Measurements from ENCODE around the gene TAC4. TPM values are rescaled to one million over a fixed set of nuclear protein-coding genes. Genes with fewer than 3 reads are reported as not detected.

TAC4 gene
- polyA plus RNA-seq, 2 of the 4 experiments (the other 2 are of a cell fraction): not detected

DNA sequence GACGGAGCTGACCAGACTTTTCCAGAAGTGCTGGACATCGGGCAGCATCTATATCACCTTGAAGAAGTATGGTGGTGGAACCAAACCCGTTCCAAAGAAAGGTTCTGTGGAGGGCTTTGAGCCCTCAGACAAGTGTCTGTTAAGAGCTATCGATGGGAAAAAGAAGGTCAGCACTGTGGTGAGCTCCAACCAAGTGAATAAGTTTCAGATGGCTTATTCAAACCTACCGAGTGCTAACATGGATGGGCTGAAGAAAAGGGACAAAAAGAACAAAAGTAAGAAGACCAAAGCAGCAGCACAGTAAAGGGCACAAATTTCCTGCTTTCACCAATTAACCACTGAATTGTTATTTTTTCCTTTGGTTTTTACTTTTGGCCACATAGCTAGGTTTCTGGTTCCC lies 52.5 kb downstream of the TAC4 start:
- no peak overlapping the region for H3K4me3 ChIP-seq
- no peak overlapping the region for H3K4me2 ChIP-seq
- 95% methylated on average over 5 of the region's 5 CpGs for WGBS (ENCODE audit: missing lambda C conversion rate)
- H3K27ac ChIP-seq: no peak overlapping the region
- no peaks in the 10 kb centered on the region; the same call in 2 of the 3 replicates for H3K4me1 ChIP-seq
- POLR2A ChIA-PET: interaction anchor here (0.6 kb wide), 1 partner anchor 17 kb away, joined by 7 read pairs; no protein-coding TSS in a partner anchor
- no peak for FAIRE-seq
- ATAC-seq: no peak
- no peak for TF ChIP-seq FOXS1 (CRISPR knock-in tag; IDR thresholded peaks at IDR 0.05)
- TF ChIP-seq, protein P1, sequence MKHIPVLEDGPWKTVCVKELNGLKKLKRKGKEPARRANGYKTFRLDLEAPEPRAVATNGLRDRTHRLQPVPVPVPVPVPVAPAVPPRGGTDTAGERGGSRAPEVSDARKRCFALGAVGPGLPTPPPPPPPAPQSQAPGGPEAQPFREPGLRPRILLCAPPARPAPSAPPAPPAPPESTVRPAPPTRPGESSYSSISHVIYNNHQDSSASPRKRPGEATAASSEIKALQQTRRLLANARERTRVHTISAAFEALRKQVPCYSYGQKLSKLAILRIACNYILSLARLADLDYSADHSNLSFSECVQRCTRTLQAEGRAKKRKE (CRISPR knock-in tag; IDR thresholded peaks at IDR 0.05; ENCODE audit: low read depth): no peak
- TF ChIP-seq RAD21 (conservative IDR thresholded peaks at IDR 0.05 in 1 of 2, IDR thresholded peaks at IDR 0.05 in 1 of 2): no peak
- TF ChIP-seq CHD4 (IDR thresholded peaks at IDR 0.05; ENCODE audit: borderline replicate concordance): no peak
- TF ChIP-seq HOXB5 (CRISPR knock-in tag; IDR thresholded peaks at IDR 0.05): no peak
- TF ChIP-seq, protein P2, sequence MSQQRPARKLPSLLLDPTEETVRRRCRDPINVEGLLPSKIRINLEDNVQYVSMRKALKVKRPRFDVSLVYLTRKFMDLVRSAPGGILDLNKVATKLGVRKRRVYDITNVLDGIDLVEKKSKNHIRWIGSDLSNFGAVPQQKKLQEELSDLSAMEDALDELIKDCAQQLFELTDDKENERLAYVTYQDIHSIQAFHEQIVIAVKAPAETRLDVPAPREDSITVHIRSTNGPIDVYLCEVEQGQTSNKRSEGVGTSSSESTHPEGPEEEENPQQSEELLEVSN (IDR thresholded peaks at IDR 0.05; ENCODE audit: borderline replicate concordance, low read depth): no peak
- TF ChIP-seq CEBPB (IDR thresholded peaks at IDR 0.05): no peak
- TF ChIP-seq, protein P3, sequence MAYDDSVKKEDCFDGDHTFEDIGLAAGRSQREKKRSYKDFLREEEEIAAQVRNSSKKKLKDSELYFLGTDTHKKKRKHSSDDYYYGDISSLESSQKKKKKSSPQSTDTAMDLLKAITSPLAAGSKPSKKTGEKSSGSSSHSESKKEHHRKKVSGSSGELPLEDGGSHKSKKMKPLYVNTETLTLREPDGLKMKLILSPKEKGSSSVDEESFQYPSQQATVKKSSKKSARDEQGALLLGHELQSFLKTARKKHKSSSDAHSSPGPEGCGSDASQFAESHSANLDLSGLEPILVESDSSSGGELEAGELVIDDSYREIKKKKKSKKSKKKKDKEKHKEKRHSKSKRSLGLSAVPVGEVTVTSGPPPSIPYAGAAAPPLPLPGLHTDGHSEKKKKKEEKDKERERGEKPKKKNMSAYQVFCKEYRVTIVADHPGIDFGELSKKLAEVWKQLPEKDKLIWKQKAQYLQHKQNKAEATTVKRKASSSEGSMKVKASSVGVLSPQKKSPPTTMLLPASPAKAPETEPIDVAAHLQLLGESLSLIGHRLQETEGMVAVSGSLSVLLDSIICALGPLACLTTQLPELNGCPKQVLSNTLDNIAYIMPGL (CRISPR knock-in tag; IDR thresholded peaks at IDR 0.05; ENCODE audit: borderline replicate concordance): no peak
- no peak for TF ChIP-seq HOXA7 (CRISPR knock-in tag; IDR thresholded peaks at IDR 0.05)
- TF ChIP-seq EHF (CRISPR knock-in tag; IDR thresholded peaks at IDR 0.05): no peak
- TF ChIP-seq NPAS2 (CRISPR knock-in tag; IDR thresholded peaks at IDR 0.05; ENCODE audit: borderline replicate concordance): no peak
- no peak for TF ChIP-seq EHMT2 (IDR thresholded peaks at IDR 0.05; ENCODE audit: low read depth)
- TF ChIP-seq, protein P4, sequence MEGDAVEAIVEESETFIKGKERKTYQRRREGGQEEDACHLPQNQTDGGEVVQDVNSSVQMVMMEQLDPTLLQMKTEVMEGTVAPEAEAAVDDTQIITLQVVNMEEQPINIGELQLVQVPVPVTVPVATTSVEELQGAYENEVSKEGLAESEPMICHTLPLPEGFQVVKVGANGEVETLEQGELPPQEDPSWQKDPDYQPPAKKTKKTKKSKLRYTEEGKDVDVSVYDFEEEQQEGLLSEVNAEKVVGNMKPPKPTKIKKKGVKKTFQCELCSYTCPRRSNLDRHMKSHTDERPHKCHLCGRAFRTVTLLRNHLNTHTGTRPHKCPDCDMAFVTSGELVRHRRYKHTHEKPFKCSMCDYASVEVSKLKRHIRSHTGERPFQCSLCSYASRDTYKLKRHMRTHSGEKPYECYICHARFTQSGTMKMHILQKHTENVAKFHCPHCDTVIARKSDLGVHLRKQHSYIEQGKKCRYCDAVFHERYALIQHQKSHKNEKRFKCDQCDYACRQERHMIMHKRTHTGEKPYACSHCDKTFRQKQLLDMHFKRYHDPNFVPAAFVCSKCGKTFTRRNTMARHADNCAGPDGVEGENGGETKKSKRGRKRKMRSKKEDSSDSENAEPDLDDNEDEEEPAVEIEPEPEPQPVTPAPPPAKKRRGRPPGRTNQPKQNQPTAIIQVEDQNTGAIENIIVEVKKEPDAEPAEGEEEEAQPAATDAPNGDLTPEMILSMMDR (IDR thresholded peaks at IDR 0.05): no peak
- TF ChIP-seq ZFP36 (IDR thresholded peaks at IDR 0.05; ENCODE audit: borderline replicate concordance, partially characterized antibody): no peak
- no peak for TF ChIP-seq EP300 (IDR thresholded peaks at IDR 0.05)
- no peak for TF ChIP-seq MAZ (IDR thresholded peaks at IDR 0.05; ENCODE audit: borderline replicate concordance, low read depth, low read length)
- TF ChIP-seq CBX2 (IDR thresholded peaks at IDR 0.05; ENCODE audit: borderline replicate concordance, low read depth): no peak
- no peak for TF ChIP-seq KDM1A (IDR thresholded peaks at IDR 0.05; ENCODE audit: low read depth)
- TF ChIP-seq SREBF2 (IDR thresholded peaks at IDR 0.05): no peak
- TF ChIP-seq, protein P5, sequence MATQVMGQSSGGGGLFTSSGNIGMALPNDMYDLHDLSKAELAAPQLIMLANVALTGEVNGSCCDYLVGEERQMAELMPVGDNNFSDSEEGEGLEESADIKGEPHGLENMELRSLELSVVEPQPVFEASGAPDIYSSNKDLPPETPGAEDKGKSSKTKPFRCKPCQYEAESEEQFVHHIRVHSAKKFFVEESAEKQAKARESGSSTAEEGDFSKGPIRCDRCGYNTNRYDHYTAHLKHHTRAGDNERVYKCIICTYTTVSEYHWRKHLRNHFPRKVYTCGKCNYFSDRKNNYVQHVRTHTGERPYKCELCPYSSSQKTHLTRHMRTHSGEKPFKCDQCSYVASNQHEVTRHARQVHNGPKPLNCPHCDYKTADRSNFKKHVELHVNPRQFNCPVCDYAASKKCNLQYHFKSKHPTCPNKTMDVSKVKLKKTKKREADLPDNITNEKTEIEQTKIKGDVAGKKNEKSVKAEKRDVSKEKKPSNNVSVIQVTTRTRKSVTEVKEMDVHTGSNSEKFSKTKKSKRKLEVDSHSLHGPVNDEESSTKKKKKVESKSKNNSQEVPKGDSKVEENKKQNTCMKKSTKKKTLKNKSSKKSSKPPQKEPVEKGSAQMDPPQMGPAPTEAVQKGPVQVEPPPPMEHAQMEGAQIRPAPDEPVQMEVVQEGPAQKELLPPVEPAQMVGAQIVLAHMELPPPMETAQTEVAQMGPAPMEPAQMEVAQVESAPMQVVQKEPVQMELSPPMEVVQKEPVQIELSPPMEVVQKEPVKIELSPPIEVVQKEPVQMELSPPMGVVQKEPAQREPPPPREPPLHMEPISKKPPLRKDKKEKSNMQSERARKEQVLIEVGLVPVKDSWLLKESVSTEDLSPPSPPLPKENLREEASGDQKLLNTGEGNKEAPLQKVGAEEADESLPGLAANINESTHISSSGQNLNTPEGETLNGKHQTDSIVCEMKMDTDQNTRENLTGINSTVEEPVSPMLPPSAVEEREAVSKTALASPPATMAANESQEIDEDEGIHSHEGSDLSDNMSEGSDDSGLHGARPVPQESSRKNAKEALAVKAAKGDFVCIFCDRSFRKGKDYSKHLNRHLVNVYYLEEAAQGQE (IDR thresholded peaks at IDR 0.05): no peak
- no peaks in the 10 kb centered on the region for H3K9me3 ChIP-seq
- DNase-seq (ENCODE audit: low read depth in 1 of 2, low spot score in 1 of 2): no peak
- CTCF ChIA-PET: interaction anchor here (1.2 to 1.8 kb wide), 4 partner anchors 13 to 202 kb away, joined by 3 to 6 read pairs (median 3); no protein-coding TSS in a partner anchor
